Measurements from ENCODE around the gene ZNF775. TPM values are rescaled to one million over a fixed set of nuclear protein-coding genes. Genes with fewer than 3 reads are reported as not detected.

ZNF775 gene
- total and polyA plus RNA-seq, 2 of the 13 experiments (the other 11 are each of a cell fraction or from before 2014, with no cell fraction given), result 3.1 to 3.2 TPM

DNA sequence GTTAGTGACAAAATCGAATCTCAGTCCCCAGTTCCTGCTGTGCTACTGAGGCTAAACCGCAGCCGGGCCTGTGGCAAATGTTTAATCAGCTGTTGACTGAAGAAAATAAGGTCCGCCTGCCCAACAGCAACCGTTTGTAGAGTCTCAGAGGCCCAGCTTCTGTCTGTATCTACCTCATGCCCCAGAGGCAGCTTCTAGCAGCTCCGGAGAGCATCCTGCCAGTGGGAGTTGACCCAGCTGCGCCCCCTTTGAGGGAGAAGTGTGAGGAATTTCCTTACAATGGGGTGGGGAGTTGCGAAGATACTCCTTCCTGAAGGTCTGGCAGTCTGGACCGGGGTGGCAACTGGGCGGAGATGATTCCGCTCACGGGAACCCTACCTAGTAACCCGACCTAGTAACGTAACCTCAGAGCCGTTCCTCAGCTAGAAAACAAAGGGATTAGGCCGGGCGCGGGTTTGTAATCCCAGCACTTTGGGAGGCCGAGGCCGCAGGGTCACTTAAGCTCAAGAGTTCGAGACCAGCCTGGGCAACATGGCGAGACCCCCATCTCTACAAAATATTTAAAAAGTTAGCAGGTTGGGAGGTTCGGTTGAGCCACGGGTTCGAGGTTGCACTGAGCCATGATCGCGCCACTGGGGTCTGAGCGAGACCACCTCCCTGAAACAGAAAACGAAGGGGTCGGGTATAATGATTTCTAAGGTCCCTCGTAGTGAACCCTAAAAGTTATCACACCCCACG is 846 bp upstream of the ZNF775 start (continued):
- TF ChIP-seq FOXP4 (CRISPR knock-in tag; IDR thresholded peaks at IDR 0.05), result peak; percentile 52; the same call in 1 of the 2 replicates
- TF ChIP-seq ZNF691 (CRISPR knock-in tag; IDR thresholded peaks at IDR 0.05; ENCODE audit: borderline replicate concordance, low read depth), result no peak; the same call in 1 of the 2 replicates
- no peak for TF ChIP-seq KLF12 (CRISPR knock-in tag; IDR thresholded peaks at IDR 0.05; ENCODE audit: borderline replicate concordance)
- TF ChIP-seq, protein P1, sequence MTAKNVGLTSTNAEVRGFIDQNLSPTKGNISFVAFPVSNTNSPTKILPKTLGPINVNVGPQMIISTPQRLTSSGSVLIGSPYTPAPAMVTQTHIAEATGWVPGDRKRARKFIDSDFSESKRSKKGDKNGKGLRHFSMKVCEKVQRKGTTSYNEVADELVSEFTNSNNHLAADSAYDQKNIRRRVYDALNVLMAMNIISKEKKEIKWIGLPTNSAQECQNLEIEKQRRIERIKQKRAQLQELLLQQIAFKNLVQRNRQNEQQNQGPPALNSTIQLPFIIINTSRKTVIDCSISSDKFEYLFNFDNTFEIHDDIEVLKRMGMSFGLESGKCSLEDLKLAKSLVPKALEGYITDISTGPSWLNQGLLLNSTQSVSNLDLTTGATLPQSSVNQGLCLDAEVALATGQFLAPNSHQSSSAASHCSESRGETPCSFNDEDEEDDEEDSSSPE (CRISPR knock-in tag; IDR thresholded peaks at IDR 0.05), result no peak
- 0 out of 2 replicates have a peak, but pooled peaks have one; percentile 45 for TF ChIP-seq MAZ (IDR thresholded peaks at IDR 0.05; ENCODE audit: borderline replicate concordance, low read depth, low read length)
- no peak for TF ChIP-seq MAZ (CRISPR knock-in tag; IDR thresholded peaks at IDR 0.05; ENCODE audit: low read depth)
- 0 out of 2 replicates have a peak, but pooled peaks have one; percentile 13 for TF ChIP-seq ZNF572 (CRISPR knock-in tag; IDR thresholded peaks at IDR 0.05)
- TF ChIP-seq ZSCAN31 (CRISPR knock-in tag; IDR thresholded peaks at IDR 0.05; ENCODE audit: low read depth), result peak; percentile 13; the same call in 1 of the 2 replicates
- TF ChIP-seq TRAFD1 (CRISPR knock-in tag; IDR thresholded peaks at IDR 0.05; ENCODE audit: borderline replicate concordance), result no peak; the same call in 1 of the 2 replicates
- TF ChIP-seq, protein P2, sequence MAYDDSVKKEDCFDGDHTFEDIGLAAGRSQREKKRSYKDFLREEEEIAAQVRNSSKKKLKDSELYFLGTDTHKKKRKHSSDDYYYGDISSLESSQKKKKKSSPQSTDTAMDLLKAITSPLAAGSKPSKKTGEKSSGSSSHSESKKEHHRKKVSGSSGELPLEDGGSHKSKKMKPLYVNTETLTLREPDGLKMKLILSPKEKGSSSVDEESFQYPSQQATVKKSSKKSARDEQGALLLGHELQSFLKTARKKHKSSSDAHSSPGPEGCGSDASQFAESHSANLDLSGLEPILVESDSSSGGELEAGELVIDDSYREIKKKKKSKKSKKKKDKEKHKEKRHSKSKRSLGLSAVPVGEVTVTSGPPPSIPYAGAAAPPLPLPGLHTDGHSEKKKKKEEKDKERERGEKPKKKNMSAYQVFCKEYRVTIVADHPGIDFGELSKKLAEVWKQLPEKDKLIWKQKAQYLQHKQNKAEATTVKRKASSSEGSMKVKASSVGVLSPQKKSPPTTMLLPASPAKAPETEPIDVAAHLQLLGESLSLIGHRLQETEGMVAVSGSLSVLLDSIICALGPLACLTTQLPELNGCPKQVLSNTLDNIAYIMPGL (CRISPR knock-in tag; IDR thresholded peaks at IDR 0.05; ENCODE audit: borderline replicate concordance in 1 of 2, low read depth in 1 of 2), result peak; percentile 37 to 46; a peak in 3 of 4 replicates
- no peak for TF ChIP-seq SOX6 (IDR thresholded peaks at IDR 0.05)
- peak; percentile 61 for TF ChIP-seq SOX6 (CRISPR knock-in tag; IDR thresholded peaks at IDR 0.05)
- TF ChIP-seq, protein P3, sequence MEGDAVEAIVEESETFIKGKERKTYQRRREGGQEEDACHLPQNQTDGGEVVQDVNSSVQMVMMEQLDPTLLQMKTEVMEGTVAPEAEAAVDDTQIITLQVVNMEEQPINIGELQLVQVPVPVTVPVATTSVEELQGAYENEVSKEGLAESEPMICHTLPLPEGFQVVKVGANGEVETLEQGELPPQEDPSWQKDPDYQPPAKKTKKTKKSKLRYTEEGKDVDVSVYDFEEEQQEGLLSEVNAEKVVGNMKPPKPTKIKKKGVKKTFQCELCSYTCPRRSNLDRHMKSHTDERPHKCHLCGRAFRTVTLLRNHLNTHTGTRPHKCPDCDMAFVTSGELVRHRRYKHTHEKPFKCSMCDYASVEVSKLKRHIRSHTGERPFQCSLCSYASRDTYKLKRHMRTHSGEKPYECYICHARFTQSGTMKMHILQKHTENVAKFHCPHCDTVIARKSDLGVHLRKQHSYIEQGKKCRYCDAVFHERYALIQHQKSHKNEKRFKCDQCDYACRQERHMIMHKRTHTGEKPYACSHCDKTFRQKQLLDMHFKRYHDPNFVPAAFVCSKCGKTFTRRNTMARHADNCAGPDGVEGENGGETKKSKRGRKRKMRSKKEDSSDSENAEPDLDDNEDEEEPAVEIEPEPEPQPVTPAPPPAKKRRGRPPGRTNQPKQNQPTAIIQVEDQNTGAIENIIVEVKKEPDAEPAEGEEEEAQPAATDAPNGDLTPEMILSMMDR (CRISPR knock-in tag; IDR thresholded peaks at IDR 0.05), result peak; percentile 65
